Right ventricle myocardium inferior (tissue), 1 donor: ENCODE measurements around the gene CIB4. TPM values are rescaled to one million over a fixed set of nuclear protein-coding genes. Genes with fewer than 3 reads are reported as not detected.
"Not testable (repeated sequence)": the region's sequence is repeated elsewhere in the genome, so short reads cannot be mapped to it uniquely, and the experiment has no call there.

ENCODE experiments used
- ATAC-seq: fragments of 200-7000 bp; cut with Tn5 transposase; one replicate; pipeline ENCODE4 v1.9.1; 2020; ENCODE audit warnings: mild to moderate bottlenecking, moderate library complexity
- DNase-seq: peaks from one replicate; pipeline ENCODE4 v3.0.0; 2021; ENCODE audit errors: missing footprints
- intact Hi-C: fragments of 100-400 bp; cut with DNase I; formaldehyde crosslinking; loops from one replicate; pipeline ENCODE4 v1.11.0; 2022
- total RNA-seq: library from RNA; stranded (reverse); fragmentation: NEBNext Ultra II Directional; extraction: Animal tissue kit (Norgen Biotek cat#: 25700); gene quantifications from one replicate; pipeline ENCODE4 v1.2.1, GENCODE V29; 2021
- donor health status: DM: no; HTN: yes; CAD: no; lungs with severe emphysema.

Gene CIB4
- total RNA-seq, 1 donor from 2014 or later, result not detected

- intact Hi-C loops, result no loop called here
- no peak for ATAC-seq
- DNase-seq, result no peak
Observed at GRCh38 chr2:26579025-26579722, 62.0 kb downstream of the CIB4 start.

GRCh38 chr2:26578581-26578980 is 62.6 kb downstream of the CIB4 start:
- DNase-seq, result no peak
- intact Hi-C loops, result no loop called here
- ATAC-seq, result no peak

DNA sequence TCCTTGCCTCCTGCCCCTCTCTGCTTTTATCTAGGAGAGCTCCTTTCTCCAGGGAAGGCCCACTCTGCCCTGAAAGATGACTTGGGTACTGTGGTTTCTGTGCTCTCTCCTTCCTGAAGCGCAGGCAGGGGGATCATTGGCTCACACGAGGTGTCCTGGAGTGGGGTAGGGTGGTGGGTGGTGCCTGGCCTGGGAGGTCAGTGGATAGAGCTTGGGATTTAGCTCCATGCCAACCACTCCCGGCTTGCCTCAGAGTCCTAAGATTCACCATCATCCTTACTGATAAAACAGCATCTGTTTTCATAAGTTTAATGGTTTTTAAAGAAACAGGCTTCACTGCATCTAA is 63.1 kb downstream of the CIB4 start:
- intact Hi-C loops, result no loop called here
- DNase-seq (no peak), ATAC-seq (no peak)

DNA sequence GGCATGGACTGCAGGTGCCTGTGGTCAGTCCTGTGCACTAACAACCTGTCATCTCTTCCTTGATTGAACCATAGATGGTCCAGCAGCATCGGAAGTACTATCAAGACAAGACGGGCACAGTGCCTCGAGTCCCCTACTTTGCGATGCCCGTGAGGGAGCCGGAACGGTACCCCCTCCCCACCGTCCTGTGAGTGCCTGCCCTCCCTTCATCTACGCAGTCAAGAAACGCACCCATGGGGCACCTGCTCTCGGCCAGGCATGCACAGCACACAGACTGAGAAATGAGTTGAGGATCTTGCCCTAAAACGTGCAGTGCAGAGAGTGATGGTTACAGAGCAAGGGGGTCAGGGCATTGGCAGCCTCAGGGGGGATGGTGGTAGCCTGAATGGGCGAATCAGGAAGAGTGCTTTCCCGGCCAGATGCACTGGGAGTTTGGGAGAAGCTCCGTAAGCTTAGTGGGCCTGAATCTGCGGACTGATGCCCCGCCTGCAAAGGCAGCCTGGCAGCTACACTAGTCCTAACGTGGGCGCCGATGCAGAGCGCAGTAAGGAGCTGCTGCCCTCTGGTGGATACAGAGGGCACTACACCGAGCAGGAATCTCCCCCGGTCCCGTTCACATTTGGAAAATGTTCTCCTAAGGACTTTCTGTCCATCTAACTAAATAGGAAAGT is 63.6 kb downstream of the CIB4 start:
- intact Hi-C loops, result no loop called here
- ATAC-seq (peak; percentile 75), DNase-seq (no peak)

DNA sequence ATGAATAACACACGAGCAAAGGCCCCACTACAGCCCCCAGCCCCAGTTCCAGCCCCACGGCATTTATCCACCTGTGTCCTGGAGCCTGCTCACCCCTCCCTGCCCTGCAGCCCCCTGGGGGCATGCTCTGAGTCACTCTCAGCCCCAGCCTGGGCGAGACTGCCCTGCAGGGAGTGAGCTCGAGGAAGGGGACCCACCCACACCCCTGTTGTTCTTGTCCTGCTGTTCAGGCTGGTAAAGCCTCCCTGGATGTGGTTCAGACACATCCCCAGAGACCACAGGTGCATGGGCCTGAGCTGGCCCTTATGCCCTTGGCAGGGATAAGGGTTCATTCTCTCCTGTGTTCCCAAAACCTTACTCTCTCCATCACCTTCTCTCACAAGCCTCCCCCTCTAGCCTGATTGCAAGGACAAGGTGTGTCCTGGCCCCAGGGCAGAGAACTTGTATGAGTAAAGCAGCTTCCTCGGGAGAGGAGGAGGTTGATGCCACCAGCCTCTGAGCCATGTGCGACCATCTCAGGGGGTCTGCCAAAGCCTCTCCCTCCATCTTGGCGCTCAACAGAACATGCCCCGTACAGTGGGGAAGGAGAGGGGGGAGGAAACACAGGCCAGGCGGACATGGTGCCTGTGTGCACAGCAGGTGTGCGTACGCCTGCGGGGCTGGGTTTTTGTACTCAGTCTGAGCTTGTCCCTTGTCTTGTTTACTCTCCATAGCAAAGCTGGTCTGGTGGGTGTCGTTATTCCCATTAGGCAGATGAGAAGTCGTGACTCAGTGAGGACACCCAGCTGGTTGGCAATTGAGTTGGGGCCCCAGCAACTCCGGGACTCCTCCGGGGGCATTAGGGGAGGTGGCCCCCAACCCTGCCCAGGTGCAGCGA is 64.4 kb downstream of the CIB4 start:
- intact Hi-C loops, result no loop called here
- ATAC-seq (no peak), DNase-seq (no peak)

DNA sequence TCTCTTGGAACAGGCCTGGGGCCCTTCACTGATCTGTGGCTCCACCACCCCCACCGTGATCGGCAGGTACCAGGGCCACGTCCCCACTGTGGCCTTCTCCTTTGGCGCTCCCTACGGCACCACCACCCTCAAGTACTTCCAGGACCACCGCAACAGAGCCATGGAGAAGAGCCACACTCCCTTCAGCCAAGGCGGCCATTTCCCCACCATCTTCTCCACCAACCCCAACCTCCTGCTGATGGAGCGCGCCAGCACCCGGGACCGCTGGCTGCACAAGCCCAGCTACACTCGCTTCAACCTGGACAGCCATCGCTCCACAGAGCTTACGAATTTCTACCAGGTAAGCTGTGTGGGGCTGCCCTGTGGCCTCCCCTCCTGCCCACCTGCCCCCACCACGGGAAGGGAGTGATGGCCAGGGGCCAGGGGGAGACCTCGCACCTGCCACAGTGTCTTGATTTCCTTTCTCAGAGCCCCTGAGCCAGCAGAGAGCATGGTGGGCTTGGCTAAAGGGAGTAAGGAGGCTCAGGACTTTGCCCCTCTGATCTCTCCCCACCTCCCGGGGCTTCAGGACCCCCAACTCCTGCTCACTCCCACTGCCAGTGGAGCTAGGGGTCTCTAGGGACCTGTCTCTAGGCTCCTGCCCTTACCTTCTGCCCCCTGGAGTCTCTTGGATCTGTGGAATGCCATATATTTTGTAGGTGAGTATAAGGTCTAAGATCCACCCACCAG is 65.2 kb downstream of the CIB4 start:
- peak; percentile 35 for DNase-seq
- intact Hi-C loops, result no loop called here
- no peak for ATAC-seq

GRCh38 chr2:26574900-26575560 is 66.1 kb downstream of the CIB4 start:
- intact Hi-C loops, result no loop called here
- ATAC-seq, result no peak
- DNase-seq, result peak; percentile 6

DNA sequence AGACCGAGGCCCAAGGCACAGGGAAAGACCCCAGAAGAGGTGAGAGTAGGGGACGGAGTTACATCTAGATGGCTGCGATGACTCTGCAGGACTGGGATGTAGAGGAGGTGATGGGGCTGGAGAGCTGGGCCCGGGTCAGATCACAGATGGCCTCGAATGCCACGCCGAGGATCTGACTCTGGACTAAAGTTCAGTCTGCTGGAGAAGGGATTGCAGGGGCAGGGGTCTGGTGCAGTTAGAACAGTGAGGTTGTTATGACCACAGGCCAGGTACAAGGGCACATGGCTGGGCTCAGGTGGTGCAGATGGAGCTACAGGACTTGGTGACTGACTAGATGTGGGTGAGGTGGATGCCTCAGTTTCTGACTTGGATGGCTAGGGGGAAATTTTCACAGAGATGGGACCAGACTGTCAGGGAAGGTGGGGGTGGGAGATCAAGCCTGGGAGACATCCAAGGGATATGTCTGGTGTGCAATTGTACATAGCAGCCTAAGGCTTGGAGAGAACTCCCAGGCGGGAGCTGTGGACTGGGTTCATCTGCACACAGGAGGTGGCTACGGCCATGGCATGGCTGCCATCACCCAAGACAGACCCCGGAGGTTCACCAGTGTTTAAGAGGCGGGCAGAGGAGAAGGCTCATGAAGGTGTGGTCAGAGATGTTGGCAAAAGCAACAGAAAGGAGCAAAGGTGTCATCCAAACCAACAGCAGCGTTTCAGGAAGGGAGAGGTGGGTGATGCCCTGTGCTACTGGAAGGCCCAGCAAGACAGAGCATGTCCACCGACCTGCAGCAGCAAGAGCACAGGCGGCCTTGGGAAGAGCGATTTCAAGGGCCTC is 66.9 kb downstream of the CIB4 start:
- ATAC-seq (no peak), DNase-seq (no peak)
- intact Hi-C loops, result no loop called here

GRCh38 chr2:26573241-26573925 is 67.8 kb downstream of the CIB4 start:
- DNase-seq (no peak), ATAC-seq (no peak)
- intact Hi-C loops, result no loop called here

DNA sequence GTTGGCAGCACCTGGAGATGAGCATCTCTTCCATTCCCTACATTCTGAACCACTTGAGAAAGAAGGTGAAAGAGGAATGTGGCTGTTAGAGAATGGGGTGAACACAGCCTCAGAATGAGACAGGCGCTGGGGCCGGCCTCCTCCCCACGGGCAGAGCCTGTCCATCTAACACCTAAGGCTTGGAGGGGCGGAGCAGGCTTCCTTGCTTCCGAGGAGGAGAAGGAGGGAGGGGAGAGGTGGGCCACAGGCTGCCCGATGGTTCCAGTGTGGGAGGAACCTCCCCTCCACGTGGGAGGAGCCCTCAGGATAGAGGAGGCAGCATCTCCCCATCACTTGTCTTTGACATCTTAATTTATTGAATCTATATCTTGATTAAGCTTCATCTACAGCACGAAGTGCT is 68.6 kb downstream of the CIB4 start:
- ATAC-seq (no peak), DNase-seq (no peak)
- intact Hi-C loops, result no loop called here

GRCh38 chr2:26571316-26571715 is 69.8 kb downstream of the CIB4 start:
- intact Hi-C loops, result no loop called here
- DNase-seq (no peak), ATAC-seq (no peak)

DNA sequence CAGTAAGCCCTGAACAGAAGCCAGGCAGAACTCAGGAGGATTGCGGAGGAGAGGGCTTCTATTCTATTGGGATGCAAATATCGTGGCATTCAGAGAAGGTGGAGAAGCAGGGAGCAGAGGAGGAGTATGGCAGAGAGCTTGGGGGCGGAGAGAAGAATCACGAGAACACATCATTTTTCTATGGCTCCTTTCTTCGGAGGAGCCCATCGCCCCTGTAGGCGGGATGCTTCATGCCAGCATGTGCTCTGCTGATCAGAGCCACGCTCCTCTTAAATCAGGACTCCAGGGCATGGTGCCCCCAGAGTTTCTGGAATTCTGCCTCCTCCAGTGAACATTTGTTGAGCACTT is 71.1 kb downstream of the CIB4 start:
- intact Hi-C loops, result no loop called here
- no peak for ATAC-seq
- DNase-seq, result no peak

DNA sequence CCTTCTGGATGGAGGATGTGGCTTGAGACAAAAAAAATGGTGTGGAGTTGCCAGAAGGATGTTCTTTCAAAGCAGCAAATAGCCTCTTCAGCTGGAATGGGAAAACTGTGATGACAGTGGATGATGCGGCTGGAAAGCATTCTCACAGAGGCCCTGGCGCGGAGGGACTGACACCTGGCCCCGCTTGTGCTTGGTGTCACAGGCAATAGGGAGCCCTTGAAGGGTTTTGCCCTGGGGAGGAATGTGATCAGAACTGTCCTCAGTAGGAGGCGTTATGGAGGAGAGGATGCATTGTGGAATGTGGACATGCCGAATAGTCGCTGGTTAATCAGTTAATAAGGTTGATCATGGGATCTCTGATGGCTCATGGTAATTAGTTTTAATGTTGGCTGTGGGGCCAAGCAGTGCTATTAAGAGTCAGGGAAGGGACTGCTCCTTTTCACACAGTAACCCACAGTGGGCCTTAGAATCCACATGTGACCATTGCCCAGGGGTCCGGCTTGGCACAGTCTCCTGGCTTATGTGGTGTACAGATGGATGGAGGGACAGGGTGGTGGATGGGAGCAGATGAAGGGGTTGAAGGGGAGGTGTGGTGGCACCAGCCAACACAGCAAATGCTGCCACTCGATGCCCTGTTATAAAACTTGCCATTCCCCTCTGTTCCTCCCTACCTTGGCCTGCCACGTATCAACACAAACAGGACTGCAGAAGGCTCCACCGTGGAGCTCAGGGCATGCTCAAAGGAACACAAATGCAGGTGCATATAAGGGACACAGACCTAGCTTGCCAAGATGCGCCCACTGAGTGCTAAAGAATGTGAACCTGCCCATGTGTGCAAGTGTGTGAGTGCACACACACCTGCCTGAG is 71.7 kb downstream of the CIB4 start:
- intact Hi-C loops, result no loop called here
- ATAC-seq (no peak), DNase-seq (peak; percentile 23)

DNA sequence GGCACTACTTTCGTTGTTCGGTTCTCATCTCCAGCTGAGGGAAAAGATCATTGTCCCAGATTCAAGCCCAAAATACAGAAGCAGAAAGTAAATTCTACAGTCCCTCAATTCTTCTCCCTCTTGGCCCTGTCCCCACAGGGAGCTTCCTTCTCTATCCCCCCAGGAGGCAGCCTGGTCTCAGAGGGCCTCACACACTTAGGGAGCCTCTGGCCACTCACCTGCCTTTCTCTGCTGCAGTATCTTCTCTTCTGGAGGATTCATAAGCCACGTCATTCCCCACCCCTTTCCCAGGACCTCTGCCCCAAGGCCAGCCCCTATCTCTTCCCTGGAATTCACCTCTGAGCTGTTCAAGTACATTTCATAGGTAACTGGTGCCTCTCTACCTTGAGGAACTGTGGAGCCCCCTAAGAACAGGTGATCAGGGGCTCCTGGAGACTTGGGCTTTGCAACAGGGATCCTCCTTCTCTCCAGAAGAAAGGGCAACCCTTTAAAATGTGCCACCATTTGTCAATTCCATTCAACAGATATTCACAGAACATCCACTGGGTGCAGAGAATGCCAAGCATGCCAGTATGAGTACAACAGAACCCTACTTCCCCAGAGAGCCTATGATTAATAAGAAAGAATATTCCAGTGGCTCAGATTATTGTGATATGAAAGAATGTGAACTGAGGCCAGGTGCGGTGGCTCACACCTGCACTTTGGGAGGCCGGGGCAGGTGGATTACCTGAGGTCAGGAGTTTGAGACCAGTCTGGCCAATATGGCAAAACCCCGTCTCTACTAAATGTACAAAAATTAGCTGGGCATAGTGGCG is 72.9 kb downstream of the CIB4 start:
- ATAC-seq (no peak), DNase-seq (peak; percentile 18)
- intact Hi-C loops, result no loop called here

DNA sequence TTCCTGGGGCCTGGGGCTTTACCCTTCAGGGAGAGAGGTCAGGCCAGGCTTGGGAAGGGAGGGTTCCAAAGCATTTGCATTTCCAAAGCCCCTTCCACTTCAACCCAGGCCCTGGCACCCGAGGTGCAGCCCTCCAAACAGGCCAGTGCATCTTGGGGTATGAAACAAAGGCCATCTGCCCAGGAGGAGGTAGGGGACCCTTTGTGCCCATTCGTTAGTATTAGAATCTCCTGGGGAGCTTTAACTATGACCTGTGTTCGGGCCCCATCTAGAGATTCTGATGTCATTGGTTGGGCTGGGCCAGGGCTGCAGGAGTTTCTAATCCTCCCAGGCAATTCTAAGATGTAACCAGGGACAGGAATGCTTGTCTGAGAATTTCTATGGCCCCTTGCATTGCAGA is 73.6 kb downstream of the CIB4 start:
- DNase-seq (no peak), ATAC-seq (no peak)
- intact Hi-C loops, result no loop called here

- ATAC-seq, intact Hi-C loops, DNase-seq: not testable (repeated sequence)
Observed at GRCh38 chr2:26566731-26567130, 74.4 kb downstream of the CIB4 start.
